SU-DHL-6 (cell line): ENCODE measurements around the gene GUCY1A2.

ENCODE experiments used
- EZH2phosphoT487 ChIP-seq: fragments of 200-600 bp; sonication (generic), shearing (Covaris generic); conservative IDR thresholded peaks from 2 replicates; pipeline ENCODE4 v1.6.1; 2018; ENCODE audit warnings: mild to moderate bottlenecking, antibody characterized with exemption, low read length, moderate library complexity, mixed read lengths
- TF ChIP-seq, protein P1 (sequence below): fragments of 200-600 bp; sonication (generic); IDR thresholded peaks from one replicate; pipeline ENCODE4 v1.5.1; 2017; ENCODE audit warnings: antibody characterized with exemption, mild to moderate bottlenecking, low read length, moderate library complexity; ENCODE audit not compliant: insufficient read depth, poor library complexity, severe bottlenecking

DNA sequence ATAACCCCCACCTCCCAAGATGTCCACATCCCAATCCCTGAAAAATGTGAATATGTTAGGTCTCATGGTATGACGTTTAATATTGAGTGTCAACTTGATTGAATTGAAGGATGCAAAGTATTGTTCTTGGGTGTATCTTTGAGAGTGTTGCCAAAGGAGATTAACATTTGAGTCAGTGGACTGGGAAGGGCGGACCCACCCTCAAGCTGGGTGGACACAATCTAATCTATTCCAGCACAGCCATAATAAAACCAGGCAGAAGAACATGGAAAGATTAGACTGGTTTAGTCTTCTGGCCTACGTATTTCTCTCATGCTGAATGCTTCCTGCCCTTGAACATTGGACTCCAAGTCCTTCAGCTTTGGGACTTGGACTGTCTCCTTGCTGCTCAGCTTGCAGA, 315.5 kb downstream of the GUCY1A2 start:
- TF ChIP-seq, protein P1, sequence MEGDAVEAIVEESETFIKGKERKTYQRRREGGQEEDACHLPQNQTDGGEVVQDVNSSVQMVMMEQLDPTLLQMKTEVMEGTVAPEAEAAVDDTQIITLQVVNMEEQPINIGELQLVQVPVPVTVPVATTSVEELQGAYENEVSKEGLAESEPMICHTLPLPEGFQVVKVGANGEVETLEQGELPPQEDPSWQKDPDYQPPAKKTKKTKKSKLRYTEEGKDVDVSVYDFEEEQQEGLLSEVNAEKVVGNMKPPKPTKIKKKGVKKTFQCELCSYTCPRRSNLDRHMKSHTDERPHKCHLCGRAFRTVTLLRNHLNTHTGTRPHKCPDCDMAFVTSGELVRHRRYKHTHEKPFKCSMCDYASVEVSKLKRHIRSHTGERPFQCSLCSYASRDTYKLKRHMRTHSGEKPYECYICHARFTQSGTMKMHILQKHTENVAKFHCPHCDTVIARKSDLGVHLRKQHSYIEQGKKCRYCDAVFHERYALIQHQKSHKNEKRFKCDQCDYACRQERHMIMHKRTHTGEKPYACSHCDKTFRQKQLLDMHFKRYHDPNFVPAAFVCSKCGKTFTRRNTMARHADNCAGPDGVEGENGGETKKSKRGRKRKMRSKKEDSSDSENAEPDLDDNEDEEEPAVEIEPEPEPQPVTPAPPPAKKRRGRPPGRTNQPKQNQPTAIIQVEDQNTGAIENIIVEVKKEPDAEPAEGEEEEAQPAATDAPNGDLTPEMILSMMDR: no peak
- no peak for TF ChIP-seq EZH2phosphoT487
